B cell (primary cell): ENCODE data around the gene RD3L. TPM values are rescaled to one million over a fixed set of nuclear protein-coding genes. Genes with fewer than 3 reads are reported as not detected.

Source experiments
- ATAC-seq: fragments of 200-7000 bp; cut with Tn5 transposase; one replicate; pipeline ENCODE4 v1.10.0; 2021; ENCODE audit warnings: low read depth, mild to moderate bottlenecking, moderate number of reproducible peaks, moderate library complexity
- CTCF ChIA-PET: fragments of 350-600 bp; sonication (Branson Sonifier 250); formaldehyde crosslinking; loops from one replicate; lab custom pipeline; 2021; ENCODE audit warnings: antibody characterized with exemption, inconsistent platforms; lab: Charles Lee
- POLR2A ChIA-PET: fragments of 350-600 bp; sonication (Branson Sonifier 250); formaldehyde crosslinking; loops from one replicate; lab custom pipeline; 2021; ENCODE audit warnings: antibody characterized with exemption; lab: Charles Lee
- DNase-seq: peaks from one replicate; pipeline ENCODE4 v3.0.0; 2013
- H2AFZ ChIP-seq: 2 replicates; pipeline ENCODE4 v1.6.1; 2012; ENCODE audit warnings: mild to moderate bottlenecking, low read depth, low read length; ENCODE audit not compliant: insufficient read depth, poor library complexity, severe bottlenecking
- H3K27ac ChIP-seq, 2 donors: 1 replicate in 1 of 2; 2 replicates in 1 of 2; pipeline ENCODE4 v1.5.1; 2012 to 2013; ENCODE audit warnings: low read length in 2 of 2, mild to moderate bottlenecking in 2 of 2, moderate library complexity in 1 of 2
- H3K27me3 ChIP-seq, 4 experiments: fragments of 200-600 bp in 1 of 4; sonication (generic) in 1 of 4; replicated peaks in 1 of 4; 1 replicate in 2 of 4; 2 replicates in 2 of 4; pipeline versions ENCODE4 v1.6.1 to v1.7.0; 2013 to 2016; ENCODE audit warnings: low read length in 3 of 4, mild to moderate bottlenecking in 2 of 4, mixed read lengths in 1 of 4, moderate library complexity in 1 of 4; ENCODE audit not compliant: insufficient read depth in 4 of 4, control insufficient read depth in 3 of 4; ENCODE audit errors: control extremely low read depth in 1 of 4
- H3K36me3 ChIP-seq, 2 experiments: replicated peaks in 1 of 2; 1 replicate in 1 of 2; 2 replicates in 1 of 2; pipeline versions ENCODE4 v1.6.1 to v1.7.1; 2013; ENCODE audit warnings: low read length in 1 of 2; ENCODE audit not compliant: insufficient read depth in 2 of 2, control insufficient read depth in 1 of 2; ENCODE audit errors: control extremely low read depth in 1 of 2, extremely low read depth in 1 of 2
- H3K4me1 ChIP-seq, 2 donors: fragments of 200-600 bp in 1 of 2; sonication (generic) in 1 of 2; 1 replicate in 1 of 2; 2 replicates in 1 of 2; pipeline versions ENCODE4 v1.5.1 to v1.6.1; 2013 to 2017; ENCODE audit warnings: low read length in 2 of 2; ENCODE audit not compliant: control insufficient read depth in 2 of 2, insufficient read depth in 2 of 2
- H3K4me2 ChIP-seq: replicated peaks from 2 replicates; pipeline ENCODE3; 2012; ENCODE audit warnings: mild to moderate bottlenecking, low read depth, low read length; ENCODE audit not compliant: poor library complexity, severe bottlenecking
- H3K4me3 ChIP-seq, 5 experiments: fragments of 200-600 bp in 1 of 5; sonication (generic) in 1 of 5; 1 replicate in 3 of 5; 2 replicates in 2 of 5; pipeline versions ENCODE4 v1.5.1 to v1.7.0; 2011 to 2016; ENCODE audit warnings: low read length in 4 of 5, mild to moderate bottlenecking in 4 of 5, low read depth in 2 of 5, control low read depth in 1 of 5, moderate library complexity in 1 of 5; ENCODE audit not compliant: insufficient read depth in 1 of 5; ENCODE audit errors: control extremely low read depth in 1 of 5, extremely low read depth in 1 of 5
- H3K79me2 ChIP-seq: fragments of 200-600 bp; sonication (generic); one replicate; pipeline ENCODE4 v1.6.0; 2016; ENCODE audit warnings: low read length; ENCODE audit not compliant: control insufficient read depth, insufficient read depth
- H3K9ac ChIP-seq: fragments of 200-600 bp; sonication (generic); 2 replicates; pipeline ENCODE4 v1.6.1; 2017; ENCODE audit warnings: mild to moderate bottlenecking, low read length, moderate library complexity
- H3K9me3 ChIP-seq, 3 donors: one replicate each; pipeline versions ENCODE4 v1.6.1 to v1.7.1; 2013; ENCODE audit warnings: low read length in 2 of 3; ENCODE audit not compliant: control insufficient read depth in 2 of 3, insufficient read depth in 1 of 3; ENCODE audit errors: control extremely low read depth in 1 of 3
- H4K20me1 ChIP-seq: 2 replicates; pipeline ENCODE4 v1.6.0; 2012; ENCODE audit warnings: mild to moderate bottlenecking, low read length; ENCODE audit not compliant: insufficient read depth, control insufficient read depth, poor library complexity, severe bottlenecking
- H3K27ac Mint-ChIP-seq: one replicate; pipeline ENCODE4 v1.8.0; 2021; ENCODE audit warnings: mixed read lengths
- H3K27me3 Mint-ChIP-seq: one replicate; pipeline ENCODE4 v1.8.0; 2021; ENCODE audit warnings: mixed read lengths
- H3K4me1 Mint-ChIP-seq: one replicate; pipeline ENCODE4 v1.8.0; 2021; ENCODE audit warnings: mixed read lengths
- H3K4me3 Mint-ChIP-seq: one replicate; pipeline ENCODE4 v1.8.0; 2021; ENCODE audit warnings: mixed read lengths
- H3K9me3 Mint-ChIP-seq: one replicate; pipeline ENCODE4 v1.8.0; 2022; ENCODE audit warnings: mixed read lengths; ENCODE audit not compliant: insufficient read depth
- CTCF ChIP-seq: fragments of 200-600 bp; IDR thresholded peaks from one replicate; pipeline ENCODE4 v1.8.0; 2022; ENCODE audit warnings: antibody characterized with exemption, mild to moderate bottlenecking
- EZH2 ChIP-seq: IDR thresholded peaks from 2 replicates; pipeline ENCODE4 v1.6.1; 2012; ENCODE audit warnings: borderline replicate concordance, low read depth, mild to moderate bottlenecking, moderate library complexity, low read length; ENCODE audit not compliant: insufficient read depth, poor library complexity, severe bottlenecking
- WGBS: methylation state at CpG from one replicate; pipeline ENCODE4 v1.1.5; 2013; ENCODE audit warnings: missing lambda C conversion rate; ENCODE audit not compliant: insufficient coverage; 5-methylcytosine and 5-hydroxymethylcytosine counted together
- intact Hi-C: fragments of 100-400 bp; cut with micrococcal nuclease; formaldehyde crosslinking; loops from one replicate; pipeline ENCODE4 v1.10.0; 2022
- polyA plus RNA-seq: library from polyadenylated mRNA; depleted of rRNA; stranded (reverse); fragments of >200 nt; gene quantifications from 2 replicates; pipeline ENCODE4 v1.2.3, GENCODE V29; 2012
- total RNA-seq, 2 donors: library from RNA; stranded (reverse); fragments of 120-200 nt in 1 of 2; gene quantifications; 1 replicate in 1 of 2; 2 replicates in 1 of 2; pipeline versions ENCODE4 v1.2.3 to v1.2.4, GENCODE V29; 2013 to 2022

RD3L gene
- total and polyA plus RNA-seq, 2 donors (not counting 1 experiment from before 2014, with no cell fraction given): not detected

DNA sequence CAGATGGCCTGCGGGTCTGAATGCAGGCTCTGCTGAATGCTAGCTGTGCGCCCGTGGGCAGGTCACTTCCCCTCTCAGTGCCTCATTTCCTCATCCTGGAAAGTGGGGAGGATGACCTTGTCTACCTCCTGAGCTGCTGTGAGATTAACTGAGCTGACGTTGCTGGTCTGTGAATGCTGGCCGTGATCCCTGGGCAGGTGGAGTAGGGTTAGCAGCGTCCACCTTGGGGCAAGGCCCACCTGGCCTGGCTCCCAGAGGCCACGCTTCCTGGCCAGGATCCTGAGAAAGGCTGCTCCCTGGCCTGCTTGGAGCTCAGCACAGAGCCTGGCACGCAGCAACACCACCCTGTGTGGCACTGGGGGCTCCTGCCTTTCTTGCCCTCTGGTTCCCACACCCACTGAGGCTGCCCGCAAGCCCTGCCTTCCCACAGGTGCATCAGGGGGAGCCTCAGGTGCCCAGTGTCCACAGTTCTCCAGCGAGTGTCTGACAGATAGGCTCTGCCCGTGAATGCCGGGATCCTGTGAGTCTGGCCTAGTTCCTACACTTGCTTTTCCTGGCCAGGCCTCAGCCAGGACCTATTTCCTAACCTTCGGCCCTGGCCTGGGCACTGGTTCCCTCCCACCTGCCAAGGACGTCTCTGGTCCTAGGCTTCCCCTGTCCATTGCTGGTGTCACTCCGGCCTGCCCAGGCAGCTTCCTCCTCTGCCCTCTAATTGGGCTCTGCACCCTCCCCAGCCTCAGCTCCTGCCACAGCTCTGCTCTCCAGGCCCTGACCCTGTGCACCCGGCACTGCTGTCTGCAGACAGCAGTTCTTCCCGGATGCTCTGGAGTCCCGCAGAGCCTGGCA lies 51.3 kb downstream of the RD3L start:
- CTCF ChIA-PET: interaction anchor here (1.3 kb wide), 1 partner anchor 19 kb away, joined by 4 read pairs; no protein-coding TSS in a partner anchor

More for the DNA sequence above, 51.3 kb downstream of the RD3L start:
- Histone ChIP-seq H3K9me3 (no peaks in the 10 kb centered on the region), H3K4me3 (no peak overlapping the region), H3K4me2 (no peak overlapping the region), H2AFZ (no peak overlapping the region), H3K36me3 (no peaks in the 10 kb centered on the region), H3K27me3 (no peaks in the 10 kb centered on the region), H3K27ac (no peak overlapping the region), H3K79me2 (no peaks in the 10 kb centered on the region), H3K9ac (no peak overlapping the region), H4K20me1 (no peaks in the 10 kb centered on the region), H3K4me1 (no peaks in the 10 kb centered on the region)
- POLR2A ChIA-PET: no interaction called here
- TF ChIP-seq CTCF (no peak), EZH2 (no peak)
- Mint-ChIP-seq H3K27ac (no peak overlapping the region), H3K4me1 (no peaks in the 10 kb centered on the region), H3K4me3 (no peak overlapping the region), H3K27me3 (no peaks in the 10 kb centered on the region), H3K9me3 (no peaks in the 10 kb centered on the region)
- intact Hi-C loops: no loop called here
- 89% methylated on average over 16 of the region's 18 CpGs for WGBS
- DNase-seq: no peak
- no peak for ATAC-seq

Other genes with a start within 250 kb of the RD3L start
- gene XRCC3, start 227.1 kb downstream of the RD3L start, total RNA-seq: 18.0 and 18.6 TPM in 2 replicates
- gene XRCC3, start 227.1 kb downstream of the RD3L start, polyA plus RNA-seq: 10.2 and 19.7 TPM in 2 replicates
- 18.6 and 24.3 TPM in 2 replicates for gene ZFYVE21, start 226.7 kb downstream of the RD3L start, total RNA-seq
- gene ZFYVE21, start 226.7 kb downstream of the RD3L start, polyA plus RNA-seq: 14.9 and 17.0 TPM in 2 replicates
- gene PPP1R13B, start 95.0 kb downstream of the RD3L start, total RNA-seq: 27.7 and 38.6 TPM in 2 replicates
- 8.3 and 10.1 TPM in 2 replicates for gene PPP1R13B, start 95.0 kb downstream of the RD3L start, polyA plus RNA-seq
- 2.4 and 3.4 TPM in 2 replicates for gene TDRD9, start 14.1 kb downstream of the RD3L start, total RNA-seq
- 1.1 TPM in 1 of 2 replicates, not detected in the other for gene TDRD9, start 14.1 kb downstream of the RD3L start, polyA plus RNA-seq
- not detected in 2 replicates for gene ASPG, start 143.2 kb upstream of the RD3L start, total RNA-seq
- gene ASPG, start 143.2 kb upstream of the RD3L start, polyA plus RNA-seq: not detected in 2 replicates
- gene KIF26A, start 196.1 kb upstream of the RD3L start, total RNA-seq: not detected in 2 replicates
- 0.15 TPM in 1 of 2 replicates, not detected in the other for gene KIF26A, start 196.1 kb upstream of the RD3L start, polyA plus RNA-seq